Naive thymus-derived CD8-positive, alpha-beta T cell (primary cell): Measurements from ENCODE around the gene OXCT1. TPM values are rescaled to one million over a fixed set of nuclear protein-coding genes. Genes with fewer than 3 reads are reported as not detected.
"Not testable (repeated sequence)": the region's sequence is repeated elsewhere in the genome, so short reads cannot be mapped to it uniquely, and the experiment has no call there.

Experiments used
- ATAC-seq, 2 donors: fragments of 150-1000 bp; cut with Tn5 transposase in 1 of 2; sonication (Bioruptor Pico), chemical (Tn5 transposase) in 1 of 2; 1 replicate in 1 of 2; 2 replicates in 1 of 2; pipeline ENCODE4 v1.10.0; 2021; ENCODE audit warnings: mild to moderate bottlenecking in 2 of 2, moderate library complexity in 2 of 2
- POLR2A ChIA-PET: fragments of 350-600 bp; sonication (Branson Sonifier 250); formaldehyde crosslinking; loops from one replicate; lab custom pipeline; 2021; ENCODE audit warnings: antibody characterized with exemption; lab: Charles Lee
- DNase-seq, 10 donors: peaks; one replicate each; pipeline versions ENCODE4 v3.0.0 to v3.0.0-alpha.2; 2020 to 2022
- H3K27ac Mint-ChIP-seq, 10 donors: one replicate each; pipeline ENCODE4 v1.8.0; 2020 to 2022; ENCODE audit warnings: mild to moderate bottlenecking in 10 of 10, mixed read lengths in 10 of 10, moderate library complexity in 4 of 10, inconsistent platforms in 1 of 10
- H3K27me3 Mint-ChIP-seq, 5 donors: one replicate each; pipeline ENCODE4 v1.8.0; 2021 to 2022; ENCODE audit warnings: mixed read lengths in 5 of 5
- H3K36me3 Mint-ChIP-seq, 3 donors: one replicate each; pipeline ENCODE4 v1.8.0; 2020 to 2022; ENCODE audit warnings: mixed read lengths in 3 of 3, mild to moderate bottlenecking in 2 of 3, inconsistent platforms in 1 of 3
- H3K4me1 Mint-ChIP-seq, 4 donors: one replicate each; pipeline ENCODE4 v1.8.0; 2021 to 2022; ENCODE audit warnings: mixed read lengths in 4 of 4
- H3K4me3 Mint-ChIP-seq, 10 donors: one replicate each; pipeline ENCODE4 v1.8.0; 2020 to 2022; ENCODE audit warnings: mild to moderate bottlenecking in 10 of 10, mixed read lengths in 10 of 10, moderate library complexity in 6 of 10, inconsistent platforms in 1 of 10
- H3K9me3 Mint-ChIP-seq, 9 donors: one replicate each; pipeline ENCODE4 v1.8.0; 2020 to 2022; ENCODE audit warnings: mixed read lengths in 9 of 9, mild to moderate bottlenecking in 3 of 9, inconsistent platforms in 1 of 9, moderate library complexity in 1 of 9
- polyA plus RNA-seq, 3 donors: library from polyadenylated mRNA; unstranded; fragments of 300-500 nt; fragmentation: Illumina TruSeq; gene quantifications; one replicate each; pipeline ENCODE4 v1.2.3, GENCODE V29; 2021
- total RNA-seq, 8 experiments: library from RNA in 2 of 8; stranded (reverse) in 2 of 8; gene quantifications; one replicate each; pipeline ENCODE4 v1.2.3 and lab custom pipeline; 2021 to 2026

The OXCT1 gene
- total and polyA plus RNA-seq, 5 experiments from 2014 or later, result 24.5 to 31.7 (median 27.1) TPM

GRCh38 chr5:41815663-41816229, 54.5 kb downstream of the OXCT1 start:
- no peak for ATAC-seq
- Mint-ChIP-seq H3K27ac (peak overlapping the region in 1 of 10 donors; percentile 44), H3K4me3 (no peak overlapping the region), H3K4me1 (peaks cover 6 to 28% (median 16%) of the 10 kb centered on the region in 4 donors), H3K36me3 (peaks cover 4 to 25% (median 17%) of the 10 kb centered on the region in 3 donors), H3K9me3 (peaks cover 0 to 4% (median 0%) of the 10 kb centered on the region in 9 donors), H3K27me3 (no peaks in the 10 kb centered on the region)
- DNase-seq, result no peak
- POLR2A ChIA-PET, result no interaction called here

- no peak for ATAC-seq
- no peak overlapping the region for H3K27ac Mint-ChIP-seq
- H3K4me1 Mint-ChIP-seq, result peaks cover 7 to 31% (median 17%) of the 10 kb centered on the region in 4 donors
- H3K36me3 Mint-ChIP-seq, result peaks cover 4 to 25% (median 19%) of the 10 kb centered on the region in 3 donors
- POLR2A ChIA-PET, result interaction anchor here (0.6 kb wide), 1 partner anchor 47 kb away, joined by 3 read pairs; no protein-coding TSS in a partner anchor
- peaks cover 0 to 4% (median 0%) of the 10 kb centered on the region in 9 donors for H3K9me3 Mint-ChIP-seq
- no peak for DNase-seq
- H3K4me3 Mint-ChIP-seq, result no peak overlapping the region
- H3K27me3 Mint-ChIP-seq, result no peaks in the 10 kb centered on the region
These were observed 55.0 kb downstream of the OXCT1 start for GRCh38 chr5:41815261-41815660.

GRCh38 chr5:41814306-41814705, 55.9 kb downstream of the OXCT1 start:
- Mint-ChIP-seq H3K36me3 (peaks cover 4 to 23% (median 20%) of the 10 kb centered on the region in 3 donors), H3K4me1 (peaks cover 12 to 38% (median 24%) of the 10 kb centered on the region in 4 donors)
- H3K27me3 Mint-ChIP-seq, DNase-seq, H3K4me3 Mint-ChIP-seq, H3K9me3 Mint-ChIP-seq, H3K27ac Mint-ChIP-seq, POLR2A ChIA-PET, ATAC-seq: not testable (repeated sequence)

DNA sequence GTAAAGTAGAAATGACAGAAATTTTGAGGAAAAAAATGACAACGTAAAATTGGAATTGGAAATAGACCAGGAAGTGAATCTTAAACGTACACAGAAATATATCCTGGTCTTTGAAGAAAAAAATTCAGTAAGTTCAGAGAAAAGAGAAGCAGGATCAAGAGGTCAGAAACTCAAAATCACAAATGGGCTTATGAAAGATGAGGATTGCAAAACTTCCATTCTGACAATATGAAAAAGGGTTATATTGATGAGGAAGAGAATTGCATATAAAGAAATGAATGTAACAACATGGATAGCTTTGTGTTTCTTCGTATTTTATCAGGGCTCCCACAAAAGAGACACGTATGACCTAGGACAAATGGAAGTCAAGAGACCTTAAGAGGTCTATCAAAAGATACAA, 58.1 kb downstream of the OXCT1 start:
- peaks cover 0 to 4% (median 0%) of the 10 kb centered on the region in 9 donors for H3K9me3 Mint-ChIP-seq
- peaks cover 4 to 30% (median 19%) of the 10 kb centered on the region in 3 donors for H3K36me3 Mint-ChIP-seq
- H3K4me1 Mint-ChIP-seq, result peaks cover 14 to 44% (median 24%) of the 10 kb centered on the region in 4 donors
- ATAC-seq (no peak), DNase-seq (no peak)
- H3K27me3 Mint-ChIP-seq, result no peaks in the 10 kb centered on the region
- POLR2A ChIA-PET, result no interaction called here
- no peak overlapping the region for H3K4me3 Mint-ChIP-seq
- no peak overlapping the region for H3K27ac Mint-ChIP-seq

- ATAC-seq (no peak), DNase-seq (no peak)
- POLR2A ChIA-PET, result no interaction called here
- Mint-ChIP-seq H3K4me3 (no peak overlapping the region), H3K9me3 (no peaks in the 10 kb centered on the region), H3K4me1 (peaks cover 13 to 44% (median 22%) of the 10 kb centered on the region in 4 donors), H3K27ac (no peak overlapping the region), H3K27me3 (no peaks in the 10 kb centered on the region), H3K36me3 (peaks cover 17 to 60% (median 40%) of the 10 kb centered on the region in 3 donors)
These were observed 61.1 kb downstream of the OXCT1 start for GRCh38 chr5:41809128-41809527.

DNA sequence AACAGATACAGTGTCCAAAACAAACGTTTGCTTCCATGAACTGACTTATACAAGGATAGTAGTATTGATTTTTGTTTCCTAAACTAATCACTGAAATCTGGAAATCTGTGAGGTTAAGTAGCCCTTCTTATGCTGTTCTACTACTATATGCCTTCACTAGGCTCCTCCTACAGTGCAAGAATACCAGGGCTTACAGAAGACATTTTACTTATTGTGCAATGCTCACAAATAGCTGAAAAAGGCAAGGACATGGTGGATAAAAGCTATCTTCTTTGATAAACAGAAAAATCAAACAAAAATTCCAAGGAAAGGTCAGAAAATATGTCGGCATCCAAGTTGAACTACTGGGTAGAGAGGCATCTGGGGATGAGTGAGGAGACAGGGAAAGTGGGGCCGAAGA, 61.9 kb downstream of the OXCT1 start:
- Mint-ChIP-seq H3K4me3 (no peak overlapping the region), H3K4me1 (peaks cover 13 to 36% (median 18%) of the 10 kb centered on the region in 4 donors), H3K36me3 (peaks cover 24 to 68% (median 44%) of the 10 kb centered on the region in 3 donors), H3K27me3 (no peaks in the 10 kb centered on the region), H3K9me3 (no peaks in the 10 kb centered on the region), H3K27ac (no peak overlapping the region)
- POLR2A ChIA-PET, result no interaction called here
- no peak for ATAC-seq
- DNase-seq, result no peak

- POLR2A ChIA-PET, result no interaction called here
- Mint-ChIP-seq H3K9me3 (no peaks in the 10 kb centered on the region), H3K27me3 (no peaks in the 10 kb centered on the region), H3K27ac (no peak overlapping the region), H3K4me3 (no peak overlapping the region), H3K4me1 (peaks cover 0 to 7% (median under 1%) of the 10 kb centered on the region in 4 donors), H3K36me3 (peaks cover 7 to 81% (median 35%) of the 10 kb centered on the region in 3 donors)
- no peak for DNase-seq
- ATAC-seq, result no peak
These were observed 72.6 kb downstream of the OXCT1 start for GRCh38 chr5:41797662-41798061.

DNA sequence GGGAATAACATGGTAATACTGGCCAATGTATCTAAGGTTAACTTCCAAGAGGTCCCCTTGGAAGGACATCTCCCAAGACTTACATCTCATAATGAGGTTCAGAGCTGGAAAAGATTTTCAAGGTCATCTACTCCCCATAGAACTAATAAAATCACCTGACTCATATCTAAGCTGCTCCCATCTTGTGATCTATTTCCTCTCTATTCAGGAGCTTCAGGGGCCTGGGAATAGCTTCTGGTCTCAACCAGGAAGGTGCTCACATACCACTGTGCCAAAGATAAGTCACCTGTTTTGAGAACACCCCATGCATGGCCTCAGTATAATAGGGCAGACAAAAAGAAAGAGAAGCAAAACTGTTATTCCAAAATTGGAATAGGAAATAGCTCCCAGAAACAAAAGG, 74.2 kb downstream of the OXCT1 start:
- Mint-ChIP-seq H3K4me3 (no peak overlapping the region), H3K27ac (peak overlapping the region in 1 of 10 donors; percentile 43), H3K36me3 (peaks cover 13 to 81% (median 45%) of the 10 kb centered on the region in 3 donors), H3K27me3 (no peaks in the 10 kb centered on the region), H3K4me1 (peaks cover 0 to 7% (median under 1%) of the 10 kb centered on the region in 4 donors), H3K9me3 (no peaks in the 10 kb centered on the region)
- POLR2A ChIA-PET, result no interaction called here
- ATAC-seq, result no peak
- no peak for DNase-seq

- H3K4me3 Mint-ChIP-seq, result no peak overlapping the region
- POLR2A ChIA-PET, result no interaction called here
- DNase-seq (no peak), ATAC-seq (no peak)
- H3K27ac Mint-ChIP-seq, result peak overlapping the region in 1 of 10 donors; percentile 49
- H3K9me3 Mint-ChIP-seq, result no peaks in the 10 kb centered on the region
- peaks cover 13 to 78% (median 38%) of the 10 kb centered on the region in 3 donors for H3K36me3 Mint-ChIP-seq
- no peaks in the 10 kb centered on the region for H3K27me3 Mint-ChIP-seq
- H3K4me1 Mint-ChIP-seq, result peaks cover 0 to 3% (median 0%) of the 10 kb centered on the region in 4 donors
These were observed 75.1 kb downstream of the OXCT1 start for GRCh38 chr5:41795125-41795524.

DNA sequence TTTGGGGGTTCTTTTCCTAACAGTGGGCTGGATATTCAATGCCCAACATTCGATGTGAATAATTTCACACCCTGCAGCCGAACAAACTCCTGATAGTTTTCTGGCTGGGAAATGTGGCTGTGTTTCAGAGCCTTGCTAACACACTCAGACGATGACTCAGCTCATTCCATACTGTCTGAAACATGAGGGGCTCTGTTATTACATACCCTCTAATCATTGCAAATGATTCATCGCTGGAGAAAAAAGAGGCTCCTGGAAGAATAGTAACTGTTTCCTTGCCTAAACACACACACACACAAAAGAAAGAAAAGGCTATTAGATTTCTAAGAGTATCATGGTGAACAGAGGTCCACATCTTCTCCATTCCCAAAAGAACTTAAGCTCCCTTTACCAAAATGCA, 75.8 kb downstream of the OXCT1 start:
- H3K36me3 Mint-ChIP-seq, result peaks cover 13 to 76% (median 35%) of the 10 kb centered on the region in 3 donors
- no peak for ATAC-seq
- no peaks in the 10 kb centered on the region for H3K27me3 Mint-ChIP-seq
- POLR2A ChIA-PET, result interaction anchor here (0.6 kb wide), 1 partner anchor 1198 kb away, joined by 3 read pairs; no protein-coding TSS in a partner anchor
- no peak overlapping the region for H3K27ac Mint-ChIP-seq
- H3K4me1 Mint-ChIP-seq, result peaks cover 0 to 3% (median 0%) of the 10 kb centered on the region in 4 donors
- H3K9me3 Mint-ChIP-seq, result no peaks in the 10 kb centered on the region
- no peak for DNase-seq
- H3K4me3 Mint-ChIP-seq, result no peak overlapping the region

- H3K9me3 Mint-ChIP-seq, result no peaks in the 10 kb centered on the region
- no peak for ATAC-seq
- no peak overlapping the region for H3K27ac Mint-ChIP-seq
- H3K4me3 Mint-ChIP-seq, result no peak overlapping the region
- POLR2A ChIA-PET, result no interaction called here
- H3K4me1 Mint-ChIP-seq, result peaks cover 0 to 3% (median 0%) of the 10 kb centered on the region in 4 donors
- peaks cover 13 to 71% (median 33%) of the 10 kb centered on the region in 3 donors for H3K36me3 Mint-ChIP-seq
- H3K27me3 Mint-ChIP-seq, result no peaks in the 10 kb centered on the region
- DNase-seq, result no peak
These were observed 77.0 kb downstream of the OXCT1 start for GRCh38 chr5:41793141-41793770.

- Mint-ChIP-seq H3K9me3 (no peaks in the 10 kb centered on the region), H3K36me3 (peaks cover 6 to 69% (median 24%) of the 10 kb centered on the region in 3 donors), H3K27ac (no peak overlapping the region), H3K4me3 (no peak overlapping the region), H3K4me1 (peaks cover 3 to 10% (median 4%) of the 10 kb centered on the region in 4 donors), H3K27me3 (no peaks in the 10 kb centered on the region)
- ATAC-seq (no peak), DNase-seq (no peak)
- POLR2A ChIA-PET, result no interaction called here
These were observed 80.0 kb downstream of the OXCT1 start for GRCh38 chr5:41790038-41790776.

GRCh38 chr5:41789434-41789833, 80.8 kb downstream of the OXCT1 start:
- no peaks in the 10 kb centered on the region for H3K9me3 Mint-ChIP-seq
- ATAC-seq, result no peak
- no peak for DNase-seq
- H3K4me1 Mint-ChIP-seq, result peaks cover 3 to 10% (median 4%) of the 10 kb centered on the region in 4 donors
- no peaks in the 10 kb centered on the region for H3K27me3 Mint-ChIP-seq
- peaks cover 6 to 66% (median 24%) of the 10 kb centered on the region in 3 donors for H3K36me3 Mint-ChIP-seq
- no peak overlapping the region for H3K27ac Mint-ChIP-seq
- H3K4me3 Mint-ChIP-seq, result no peak overlapping the region
- POLR2A ChIA-PET, result no interaction called here
